A549 (cell line): ENCODE measurements around the gene PPP1R3E. TPM values are rescaled to one million over a fixed set of nuclear protein-coding genes. Genes with fewer than 3 reads are reported as not detected.

Experiments
- ATAC-seq, 2 experiments: fragments of 200-7000 bp in 1 of 2; fragments of >200 bp in 1 of 2; cut with Nextera tagmentation in 1 of 2; cut with Tn5 transposase in 1 of 2; 3 replicates each; pipeline versions ENCODE4 v1.8.0 to v1.9.1; 2018 to 2020; ENCODE audit warnings: mild to moderate bottlenecking in 1 of 2, moderate library complexity in 1 of 2
- CTCF ChIA-PET: fragments of 300-600 bp; sonication (Branson Sonifier 250); formaldehyde crosslinking; extraction: SDS; loops from one replicate; lab custom pipeline; 2021; ENCODE audit warnings: antibody characterized with exemption, inconsistent platforms; lab: Yijun Ruan, JAX
- POLR2A ChIA-PET: fragments of 350-600 bp; formaldehyde crosslinking; extraction: SDS; loops from one replicate; lab custom pipeline; 2021; ENCODE audit warnings: antibody characterized with exemption, inconsistent platforms; lab: Yijun Ruan, JAX
- DNase-seq, 2 experiments: peaks; one replicate each; pipeline versions ENCODE4 v3.0.0 to v3.0.0-alpha.2; 2011 to 2016; ENCODE audit warnings: low read depth in 1 of 2, low spot score in 1 of 2
- FAIRE-seq: peaks from 2 replicates; lab custom pipeline; 2011; peaks lifted over from hg19 to GRCh38; lab: Jason Lieb, UNC
- H3K27ac ChIP-seq, 2 experiments: fragments of >200 bp; sonication (Bioruptor Twin); formaldehyde crosslinking; 3 replicates each; pipeline ENCODE4 v1.5.1; 2016 to 2017
- H3K4me1 ChIP-seq: fragments of >200 bp; sonication (Bioruptor Twin); formaldehyde crosslinking; 3 replicates; pipeline ENCODE4 v1.6.1; 2016
- H3K4me2 ChIP-seq: fragments of >200 bp; sonication (Bioruptor Twin); formaldehyde crosslinking; 3 replicates; pipeline ENCODE4 v1.6.1; 2016
- H3K4me3 ChIP-seq: fragments of >200 bp; sonication (Bioruptor Twin); formaldehyde crosslinking; 3 replicates; pipeline ENCODE4 v1.5.1; 2016
- H3K9me3 ChIP-seq: fragments of >200 bp; sonication (Bioruptor Twin); formaldehyde crosslinking; 3 replicates; pipeline ENCODE4 v1.6.1; 2016
- BHLHE40 ChIP-seq: IDR thresholded peaks from 2 replicates; pipeline ENCODE4 v1.6.1; 2012; ENCODE audit warnings: low read depth, low read length, inconsistent platforms
- CBX8 ChIP-seq: fragments of 200-600 bp; sonication (generic); IDR thresholded peaks from 2 replicates; pipeline ENCODE4 v1.6.1; 2016
- CEBPB ChIP-seq, 2 experiments: fragments of >200 bp in 1 of 2; sonication (Bioruptor Twin) in 1 of 2; formaldehyde crosslinking in 1 of 2; IDR thresholded peaks; 2 replicates each; pipeline ENCODE4 v1.6.1; 2012 to 2016
- CTCF ChIP-seq: fragments of >200 bp; sonication (Bioruptor Twin); formaldehyde crosslinking; IDR thresholded peaks from 3 replicates; pipeline ENCODE4 v1.5.1; 2016
- HES2 ChIP-seq: fragments of >200 bp; sonication (Bioruptor Twin); formaldehyde crosslinking; IDR thresholded peaks from 2 replicates; pipeline ENCODE4 v1.6.1; 2016
- HEYL ChIP-seq: fragments of 250-450 bp; sonication (Bioruptor Pico); IDR thresholded peaks from 2 replicates; pipeline ENCODE4 v1.8.0; 2021; ENCODE audit warnings: mild to moderate bottlenecking, moderate library complexity
- HOXB13 ChIP-seq: fragments of 250-450 bp; sonication (Bioruptor Pico); IDR thresholded peaks from 2 replicates; pipeline ENCODE4 v1.5.0; 2020; ENCODE audit warnings: low read depth, mild to moderate bottlenecking, moderate library complexity
- JUN ChIP-seq, 2 experiments: fragments of >200 bp; sonication (Bioruptor Twin); formaldehyde crosslinking; IDR thresholded peaks; 2 replicates in 1 of 2; 3 replicates in 1 of 2; pipeline ENCODE4 v1.6.1; 2016 to 2017
- KDM5A ChIP-seq: fragments of 200-600 bp; sonication (generic); IDR thresholded peaks from 2 replicates; pipeline ENCODE4 v1.6.1; 2016; ENCODE audit warnings: antibody characterized with exemption, mild to moderate bottlenecking
- MAFK ChIP-seq: fragments of 450-650 bp; IDR thresholded peaks from 2 replicates; pipeline ENCODE4 v1.6.1; 2014; ENCODE audit not compliant: partially characterized antibody
- MAZ ChIP-seq: fragments of 150-350 bp; IDR thresholded peaks from 2 replicates; pipeline ENCODE4 v1.6.1; 2014; ENCODE audit warnings: antibody characterized with exemption, low read depth, low read length, borderline replicate concordance
- POLR2A ChIP-seq: IDR thresholded peaks from 2 replicates; pipeline ENCODE4 v1.6.1; 2012; ENCODE audit warnings: mild to moderate bottlenecking, low read length
- RARB ChIP-seq: fragments of 250-450 bp; sonication (Bioruptor Pico); IDR thresholded peaks from 2 replicates; pipeline ENCODE4 v1.8.0; 2021; ENCODE audit warnings: mild to moderate bottlenecking, moderate library complexity
- REST ChIP-seq: fragments of 200-600 bp; sonication (generic); IDR thresholded peaks from 2 replicates; pipeline ENCODE4 v1.6.1; 2016; ENCODE audit warnings: antibody characterized with exemption, mild to moderate bottlenecking, moderate library complexity
- SREBF2 ChIP-seq: fragments of 450-650 bp; IDR thresholded peaks from 2 replicates; pipeline ENCODE4 v1.6.1; 2014; ENCODE audit warnings: mild to moderate bottlenecking, moderate library complexity
- TFCP2L1 ChIP-seq: fragments of 250-450 bp; sonication (Bioruptor Pico); IDR thresholded peaks from 2 replicates; pipeline ENCODE4 v1.5.0; 2021; ENCODE audit warnings: mild to moderate bottlenecking
- TP53 ChIP-seq: fragments of 250-450 bp; sonication (Bioruptor Pico); IDR thresholded peaks from 2 replicates; pipeline ENCODE4 v1.5.0; 2021; ENCODE audit warnings: mild to moderate bottlenecking, moderate library complexity
- USF2 ChIP-seq: fragments of 450-650 bp; IDR thresholded peaks from 2 replicates; pipeline ENCODE4 v1.6.1; 2014; ENCODE audit warnings: antibody characterized with exemption
- ZC3H11A ChIP-seq: fragments of 450-650 bp; IDR thresholded peaks from 2 replicates; pipeline ENCODE4 v1.6.1; 2014; ENCODE audit warnings: antibody characterized with exemption, mild to moderate bottlenecking
- ZSCAN20 ChIP-seq: fragments of 250-450 bp; sonication (Bioruptor Pico); IDR thresholded peaks from 2 replicates; pipeline ENCODE4 v1.8.0; 2022; ENCODE audit warnings: mild to moderate bottlenecking, moderate library complexity
- WGBS: methylation state at CpG from one replicate; pipeline ENCODE4 v1.1.6; 2017; ENCODE audit errors: missing lambda C conversion rate; 5-methylcytosine and 5-hydroxymethylcytosine counted together
- polyA plus RNA-seq, 4 experiments: library from polyadenylated mRNA; depleted of rRNA in 3 of 4; stranded (reverse); fragments of >200 nt; fragmentation: RNase III in 1 of 4; extraction: RNeasy Plus Mini Kit Qiagen cat#74134 plus additional on column Dnase treatment in 1 of 4; gene quantifications; 2 replicates in 3 of 4; 3 replicates in 1 of 4; pipeline ENCODE4 v1.2.3, GENCODE V29; 2011 to 2017

PPP1R3E gene
- polyA plus RNA-seq, 2 of the 4 experiments (the other 2 are of a cell fraction), result 7.5 to 11.1 TPM

- ChIA-PET CTCF (interaction anchor here (1.2 to 5.0 kb wide), 6 partner anchors 13 to 82 kb away, joined by 3 to 20 read pairs (median 4); no protein-coding TSS in a partner anchor), POLR2A (interaction anchor here (2.2 kb wide), 1 partner anchor 25 kb away, joined by 7 read pairs; the partner anchor contains the start of gene PABPN1)
- H3K4me1 ChIP-seq, result no peaks in the 10 kb centered on the region
- no peak overlapping the region for H3K4me2 ChIP-seq
- WGBS, result 62% methylated on average over 9 of the region's 13 CpGs
- H3K9me3 ChIP-seq, result peaks cover 8% of the 10 kb centered on the region; the same call in 1 of the 3 replicates
- DNase-seq, result no peak
- no peak overlapping the region for H3K27ac ChIP-seq
- ATAC-seq, result peak in 1 of 2 experiments; percentile 46; a peak in 2 of 6 replicates
- H3K4me3 ChIP-seq, result no peak overlapping the region
- TF ChIP-seq SREBF2 (no peak), HEYL (no peak), TP53 (CRISPR knock-in tag) (no peak), REST (no peak), CBX8 (no peak)
- no peak for FAIRE-seq
Measured at GRCh38 chr14:23345987-23346692, 43.5 kb upstream of the PPP1R3E start.

GRCh38 chr14:23344481-23344880 is 41.8 kb upstream of the PPP1R3E start:
- 0 out of 6 replicates have a peak, but pooled peaks of 1 of the 2 experiments have one; percentile 36 for ATAC-seq
- Histone ChIP-seq H3K27ac (no peak overlapping the region), H3K9me3 (peaks cover 24% of the 10 kb centered on the region), H3K4me2 (no peak overlapping the region), H3K4me1 (no peaks in the 10 kb centered on the region), H3K4me3 (no peak overlapping the region)
- TF ChIP-seq KDM5A (no peak), ZSCAN20 (CRISPR knock-in tag) (no peak), RARB (CRISPR knock-in tag) (no peak), MAZ (no peak), HES2 (no peak), MAFK (no peak), JUN (IDR thresholded peaks at IDR 0.05) (no peak), TFCP2L1 (CRISPR knock-in tag) (no peak), CTCF (no peak), BHLHE40 (no peak), POLR2A (no peak), CEBPB (IDR thresholded peaks at IDR 0.05) (no peak), USF2 (no peak), HOXB13 (CRISPR knock-in tag) (no peak), ZC3H11A (no peak)
- POLR2A ChIA-PET, result no interaction called here
- FAIRE-seq, result no peak
- CTCF ChIA-PET, result interaction anchor here (1.0 to 5.0 kb wide), 4 partner anchors 16 to 35 kb away, joined by 3 to 20 read pairs (median 6); no protein-coding TSS in a partner anchor
- WGBS, result 18% methylated on average over 3 of the region's 3 CpGs
- DNase-seq, result no peak
